HG03135 (cell line): ENCODE results near the gene CDC5L.
"Not testable (repeated sequence)": the region's sequence is repeated elsewhere in the genome, so short reads cannot be mapped to it uniquely, and the experiment has no call there.

Source experiments
- ATAC-seq: cut with Tn5 transposase; IDR thresholded peaks from one replicate; pipeline ENCODE4 v1.9.1; 2021; ENCODE audit warnings: mild to moderate bottlenecking, moderate library complexity; ENCODE audit not compliant: unreplicated experiment

CDC5L gene

GRCh38 chr6:44387346-44388134 is at the start of gene CDC5L:
Gene CDC5L (plus strand): TSS chr6:44387706. CDS start chr6:44387824, 118 bp downstream.
- ATAC-seq = peak; percentile 92

- peak; percentile 70 for ATAC-seq
Observed at GRCh38 chr6:44338228-44339122, 49.0 kb upstream of the CDC5L start.

GRCh38 chr6:44339301-44339700 is 48.2 kb upstream of the CDC5L start:
- no peak for ATAC-seq

- no peak for ATAC-seq
Observed at GRCh38 chr6:44339763-44340625, 47.5 kb upstream of the CDC5L start.

- no peak for ATAC-seq
Observed at GRCh38 chr6:44341095-44341890, 46.2 kb upstream of the CDC5L start.

- no peak for ATAC-seq
Observed at GRCh38 chr6:44342052-44342451, 45.5 kb upstream of the CDC5L start.

- no peak for ATAC-seq
Observed at GRCh38 chr6:44342489-44342888, 45.0 kb upstream of the CDC5L start, which contains the start of gene SPATS1. Gene SPATS1 (plus strand): TSS chr6:44342650. CDS start chr6:44343096, 446 bp downstream.

GRCh38 chr6:44346818-44347217 is 40.7 kb upstream of the CDC5L start:
- ATAC-seq = not testable (repeated sequence)

GRCh38 chr6:44349904-44350649 is 37.4 kb upstream of the CDC5L start:
- no peak for ATAC-seq

- ATAC-seq = not testable (repeated sequence)
Observed at GRCh38 chr6:44350650-44350994, 36.9 kb upstream of the CDC5L start.

- ATAC-seq = no peak
Observed at GRCh38 chr6:44352259-44352658, 35.2 kb upstream of the CDC5L start.

GRCh38 chr6:44353336-44353735 is 34.2 kb upstream of the CDC5L start:
- no peak for ATAC-seq

GRCh38 chr6:44355640-44356039 is 31.9 kb upstream of the CDC5L start:
- no peak for ATAC-seq

GRCh38 chr6:44356487-44356886 is 31.0 kb upstream of the CDC5L start:
- ATAC-seq = no peak

- no peak for ATAC-seq
Observed at GRCh38 chr6:44359973-44360372, 27.5 kb upstream of the CDC5L start.

- no peak for ATAC-seq
Observed at GRCh38 chr6:44361947-44362346, 25.6 kb upstream of the CDC5L start.

- ATAC-seq = no peak
Observed at GRCh38 chr6:44363377-44363926, 24.1 kb upstream of the CDC5L start.

GRCh38 chr6:44366781-44367180 is 20.7 kb upstream of the CDC5L start:
- no peak for ATAC-seq

- no peak for ATAC-seq
Observed at GRCh38 chr6:44367681-44368080, 19.8 kb upstream of the CDC5L start.
